ENCODE data around the gene OR51A7.
"Not testable (repeated sequence)": the region's sequence is repeated elsewhere in the genome, so short reads cannot be mapped to it uniquely, and the experiment has no call there.

Gene OR51A7

GRCh38 chr11:4903484-4903883 lies at the start of gene OR51A7:
Gene OR51A7 (plus strand): TSS chr11:4903783. CDS start chr11:4907370, 3,587 bp downstream.
- DNase-seq: no peak

DNA sequence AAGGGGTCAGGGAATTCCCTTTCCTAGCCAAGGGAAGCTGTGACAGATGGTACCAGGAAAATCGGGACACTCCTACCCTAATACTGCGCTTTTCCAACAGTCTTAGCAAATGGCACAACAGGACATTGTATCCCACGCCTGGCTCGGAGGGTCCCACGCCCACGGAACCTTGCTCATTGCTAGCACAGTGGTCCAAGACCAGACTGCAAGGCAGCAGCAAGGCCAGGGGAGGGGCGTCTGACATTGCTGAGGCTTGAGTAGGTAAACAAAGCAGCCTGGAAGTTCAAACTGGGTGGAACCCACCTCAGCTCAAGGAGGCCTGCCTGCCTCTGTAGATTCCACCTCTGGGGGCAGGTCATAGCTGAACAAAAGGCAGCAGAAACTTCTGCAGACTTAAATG lies 49.3 kb upstream of the OR51A7 start:
- DNase-seq: not testable (repeated sequence)

GRCh38 chr11:4862447-4863236 lies 40.9 kb upstream of the OR51A7 start:
- DNase-seq: no peak

GRCh38 chr11:4863876-4864275 lies 39.7 kb upstream of the OR51A7 start:
- DNase-seq: no peak

GRCh38 chr11:4865855-4866254 lies 37.7 kb upstream of the OR51A7 start:
- DNase-seq: no peak

- no peak for DNase-seq
Measured at GRCh38 chr11:4881188-4881587, 22.4 kb upstream of the OR51A7 start.

GRCh38 chr11:4881860-4882500 lies 21.6 kb upstream of the OR51A7 start, which contains the start of gene OR51T1:
Gene OR51T1 (plus strand): TSS chr11:4881900. CDS start chr11:4881900, 0 bp downstream.
- no peak for DNase-seq

- peak; percentile 34 to 76 for DNase-seq
Measured at GRCh38 chr11:4882543-4882942, 21.0 kb upstream of the OR51A7 start.

- DNase-seq: no peak
Measured at GRCh38 chr11:4884361-4884760, 19.2 kb upstream of the OR51A7 start.

- DNase-seq: no peak
Measured at GRCh38 chr11:4886186-4886585, 17.4 kb upstream of the OR51A7 start.

- no peak for DNase-seq
Measured at GRCh38 chr11:4887591-4887990, 16.0 kb upstream of the OR51A7 start.

DNA sequence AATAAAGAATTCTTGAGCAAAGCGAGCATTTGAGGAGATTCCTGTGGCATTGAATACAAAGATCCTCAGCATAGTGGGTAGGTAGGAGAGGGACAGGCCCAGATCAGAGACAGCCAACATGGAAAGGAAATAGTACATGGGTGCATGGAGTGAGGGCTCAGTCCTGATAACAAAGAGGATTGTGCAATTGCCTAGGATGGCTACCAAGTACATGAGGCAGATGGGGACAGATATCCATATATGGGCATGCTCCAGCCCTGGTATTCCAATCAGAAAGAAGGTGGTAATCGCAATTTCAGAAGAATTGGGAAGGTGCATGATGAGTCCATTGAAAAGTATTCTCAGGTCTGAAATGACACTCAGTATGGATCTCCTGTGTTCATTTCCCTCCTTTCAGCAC lies 13.3 kb upstream of the OR51A7 start:
- no peak for DNase-seq

DNA sequence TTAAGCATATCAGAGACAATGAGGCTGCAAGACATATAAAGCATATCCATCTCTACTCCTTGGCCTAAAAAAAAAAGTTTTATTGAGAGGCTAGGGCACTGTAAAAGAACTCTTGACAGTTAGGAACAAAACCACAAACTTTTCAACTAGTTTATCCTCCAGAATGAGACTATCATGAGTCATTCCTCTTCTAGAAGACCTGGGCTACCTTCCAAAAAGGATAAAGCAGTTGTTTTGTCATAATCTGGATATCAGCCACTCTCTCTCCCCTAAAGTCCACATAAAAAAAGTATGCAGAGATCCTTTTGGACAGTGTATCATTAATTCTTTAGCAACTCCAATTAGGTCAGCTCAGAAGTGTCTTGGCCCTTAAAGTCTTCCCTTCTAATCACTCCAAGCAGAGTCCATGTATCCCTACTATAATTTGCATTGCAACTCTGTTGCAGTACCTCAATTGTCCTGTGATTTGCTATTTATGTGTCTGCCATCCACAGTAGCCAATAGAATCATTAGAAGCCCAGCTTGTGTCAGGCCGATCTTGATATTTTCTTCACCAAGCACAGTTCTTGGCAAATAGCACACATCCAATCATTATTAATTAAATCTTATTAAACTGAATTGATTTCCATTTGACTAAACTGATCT lies 11.5 kb upstream of the OR51A7 start:
- DNase-seq: no peak

- no peak for DNase-seq
Measured at GRCh38 chr11:4916581-4916980, 13.0 kb downstream of the OR51A7 start.

- DNase-seq: no peak
Measured at GRCh38 chr11:4919250-4919649, 15.7 kb downstream of the OR51A7 start, which contains the start of gene OR51G2. Gene OR51G2 (minus strand): TSS chr11:4919350. CDS start chr11:4915663, 3,687 bp downstream.

DNA sequence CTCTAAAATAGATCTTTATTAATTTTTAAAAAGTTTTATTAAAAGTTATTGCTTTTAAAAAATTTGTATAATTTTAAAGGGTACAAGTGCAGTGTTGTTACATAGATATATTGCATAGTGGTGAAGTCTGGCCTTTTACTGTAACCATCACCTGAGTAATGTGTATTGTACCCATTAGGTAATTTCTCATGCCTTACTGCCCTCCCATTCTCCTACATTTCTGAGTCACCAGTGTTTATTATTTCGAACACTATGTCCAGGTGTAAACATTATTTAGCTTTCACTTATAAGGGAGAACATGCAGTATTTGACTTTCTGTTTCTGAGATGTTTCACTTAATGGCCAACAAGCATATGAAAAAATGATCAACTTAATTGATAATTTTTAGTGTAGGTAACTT lies 18.2 kb downstream of the OR51A7 start:
- no peak for DNase-seq

DNA sequence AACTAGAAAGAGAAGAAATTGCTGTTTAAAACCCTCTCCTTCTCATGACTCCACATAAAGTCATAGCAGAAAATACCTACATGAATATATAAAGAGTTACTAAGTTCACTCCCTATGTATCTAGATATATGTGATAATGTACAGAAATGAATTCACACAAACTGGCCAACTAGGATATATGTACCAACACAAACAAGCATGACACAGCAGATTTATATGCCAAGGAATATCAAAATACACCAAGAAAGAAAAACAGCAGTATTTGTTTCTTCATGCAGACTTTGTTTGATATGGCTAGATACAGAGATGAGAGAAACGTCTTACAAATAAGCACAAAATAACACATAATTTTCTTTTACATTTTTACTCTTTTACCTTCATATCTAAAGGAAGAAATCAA lies 18.7 kb downstream of the OR51A7 start:
- no peak for DNase-seq

- DNase-seq: no peak
Measured at GRCh38 chr11:4924239-4924638, 20.7 kb downstream of the OR51A7 start, which contains the start of gene OR51G1. Gene OR51G1 (minus strand): TSS chr11:4924339. CDS start chr11:4924339, 0 bp downstream.

DNA sequence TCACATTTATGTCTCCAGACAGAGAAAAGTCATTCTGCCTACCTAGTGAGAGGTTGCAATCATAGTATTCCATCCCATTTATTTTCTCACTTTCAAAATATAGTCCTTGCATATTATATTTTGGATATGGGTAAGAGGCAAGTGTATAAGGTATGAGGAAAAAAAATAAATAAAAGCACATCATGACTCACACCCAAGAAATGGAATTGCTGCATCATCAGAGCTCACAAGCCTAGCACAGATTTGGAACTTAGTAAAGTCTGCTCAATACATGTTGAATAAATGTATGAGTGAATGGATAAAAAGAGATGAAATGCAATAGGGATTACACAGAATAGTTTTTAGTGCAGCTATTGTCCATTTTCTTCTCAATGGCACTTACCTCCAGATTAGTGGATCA lies 23.0 kb downstream of the OR51A7 start:
- no peak for DNase-seq

- DNase-seq: no peak
Measured at GRCh38 chr11:4932751-4933150, 29.2 kb downstream of the OR51A7 start.

- DNase-seq: no peak
Measured at GRCh38 chr11:4936745-4937144, 33.2 kb downstream of the OR51A7 start.

DNA sequence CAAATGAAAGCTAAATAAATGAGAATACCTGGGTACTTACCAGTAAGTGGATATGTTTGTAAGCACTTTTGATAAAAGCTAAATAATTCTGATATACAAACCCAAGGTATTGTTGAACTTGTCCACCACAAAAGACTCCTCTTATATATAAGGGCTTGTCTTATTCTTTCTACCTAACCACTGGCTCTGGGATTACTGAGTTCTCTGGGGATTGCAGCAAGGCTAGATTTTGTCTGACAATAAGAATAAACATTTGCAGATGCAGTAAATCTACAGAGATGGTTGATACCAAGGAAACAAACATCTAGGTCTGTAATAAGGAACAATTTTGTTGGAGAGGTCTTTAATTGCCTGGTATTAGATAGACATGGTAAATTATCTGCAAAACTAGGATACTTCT lies 43.9 kb downstream of the OR51A7 start, which contains the start of gene OR51A4:
Gene OR51A4, minus strand, starts transcription at position 101 of the 400 bp plus-strand sequence. CDS start 505 bp downstream, outside the sequence.
- DNase-seq: no peak

DNA sequence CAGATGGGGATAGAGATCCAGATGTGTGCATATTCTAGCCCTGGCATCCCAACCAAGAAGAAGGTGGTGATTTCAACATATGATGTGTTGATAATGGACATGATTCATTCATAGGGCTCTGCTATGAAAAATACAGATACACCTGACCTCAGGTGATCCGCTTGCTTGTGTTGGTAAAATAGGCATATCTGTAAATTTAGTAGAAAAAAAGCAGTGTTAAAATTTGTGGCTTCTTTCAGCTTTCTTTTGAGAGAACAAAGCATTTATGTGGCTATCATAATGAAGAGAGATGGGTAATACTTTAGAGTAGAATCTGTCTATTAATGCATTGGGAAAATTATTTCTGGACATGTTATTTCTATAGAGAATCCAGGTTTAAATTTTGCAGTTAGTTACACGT lies 52.0 kb downstream of the OR51A7 start, which contains the start of gene OR51A2:
Gene OR51A2, minus strand, starts transcription at position 101 of the 400 bp plus-strand sequence. Its CDS starts 0 bp downstream, at position 101.
- not testable (repeated sequence) for DNase-seq

Data from NCI-H524 (cell line).